RWPE2 (cell line): ENCODE data around the gene USP48.
A peak's percentile ranks its signal among the peaks of the same experiment; 100 is the strongest.

Experiments
- ATAC-seq: fragments of 200-7000 bp; cut with Tn5 transposase; 3 replicates; pipeline ENCODE4 v1.9.1; 2021; ENCODE audit warnings: low read depth
- DNase-seq: peaks from one replicate; pipeline ENCODE4 v3.0.0-alpha.2; 2020; ENCODE audit warnings: low spot score
- H3K27ac ChIP-seq: fragments of 450-650 bp; 2 replicates; pipeline ENCODE4 v1.5.1; 2017; ENCODE audit warnings: mild to moderate bottlenecking; ENCODE audit not compliant: poor library complexity, severe bottlenecking
- H3K27me3 ChIP-seq: fragments of 250-450 bp; sonication (Bioruptor Pico); 2 replicates; pipeline ENCODE4 v1.5.1; 2021; ENCODE audit warnings: mild to moderate bottlenecking, moderate library complexity; ENCODE audit not compliant: insufficient read depth, poor library complexity, severe bottlenecking
- H3K36me3 ChIP-seq: fragments of 250-450 bp; sonication (Bioruptor Pico); 2 replicates; pipeline ENCODE4 v1.5.1; 2020; ENCODE audit warnings: low read depth, mild to moderate bottlenecking, moderate library complexity
- H3K4me1 ChIP-seq: fragments of 250-450 bp; sonication (Bioruptor Pico); 2 replicates; pipeline ENCODE4 v1.5.1; 2021; ENCODE audit warnings: mild to moderate bottlenecking, moderate library complexity; ENCODE audit not compliant: insufficient read depth, poor library complexity, severe bottlenecking
- H3K4me3 ChIP-seq: fragments of 250-450 bp; sonication (Bioruptor Pico); 2 replicates; pipeline ENCODE4 v1.5.1; 2021; ENCODE audit warnings: mild to moderate bottlenecking, moderate library complexity; ENCODE audit not compliant: severe bottlenecking
- H3K9me3 ChIP-seq: fragments of 250-450 bp; sonication (Bioruptor Pico); 2 replicates; pipeline ENCODE4 v1.5.1; 2021; ENCODE audit warnings: mild to moderate bottlenecking, moderate library complexity; ENCODE audit not compliant: severe bottlenecking
- CTCF ChIP-seq: fragments of 450-650 bp; IDR thresholded peaks from one replicate; pipeline ENCODE4 v1.5.1; 2017; ENCODE audit warnings: mild to moderate bottlenecking, moderate library complexity; ENCODE audit not compliant: poor library complexity, severe bottlenecking

The USP48 gene

GRCh38 chr1:21782868-21783678, at the start of gene USP48:
Gene USP48 (minus strand): TSS chr1:21783149. CDS start chr1:21782957, 192 bp downstream.
- Histone ChIP-seq H3K9me3 (peaks cover 4% of the 10 kb centered on the region), H3K36me3 (peaks cover 4% of the 10 kb centered on the region), H3K4me1 (peaks cover 13% of the 10 kb centered on the region), H3K27me3 (no peaks in the 10 kb centered on the region), H3K27ac (peak within 1 kb of the TSS; percentile 93), H3K4me3 (peak within 1 kb of the TSS; percentile 76)
- peak; percentile 97 for DNase-seq
- peak; percentile 6 for TF ChIP-seq CTCF
- peak; percentile 77 for ATAC-seq

- Histone ChIP-seq H3K36me3 (peaks cover 58% of the 10 kb centered on the region), H3K27ac (no peak overlapping the region), H3K9me3 (no peaks in the 10 kb centered on the region), H3K4me3 (no peak overlapping the region), H3K27me3 (no peaks in the 10 kb centered on the region), H3K4me1 (no peaks in the 10 kb centered on the region)
- ATAC-seq (0 out of 3 replicates have a peak, but pooled peaks have one; percentile 13), DNase-seq (no peak)
- TF ChIP-seq CTCF: no peak
These were observed 48.6 kb upstream of the USP48 start for GRCh38 chr1:21831454-21831970.

GRCh38 chr1:21830792-21831453, 48.0 kb upstream of the USP48 start:
- Histone ChIP-seq H3K27ac (no peak overlapping the region), H3K27me3 (no peaks in the 10 kb centered on the region), H3K9me3 (no peaks in the 10 kb centered on the region), H3K4me3 (no peak overlapping the region), H3K36me3 (peaks cover 56% of the 10 kb centered on the region), H3K4me1 (no peaks in the 10 kb centered on the region)
- no peak for TF ChIP-seq CTCF
- no peak for DNase-seq
- no peak for ATAC-seq

GRCh38 chr1:21829294-21829693, 46.3 kb upstream of the USP48 start:
- no peak for TF ChIP-seq CTCF
- Histone ChIP-seq H3K27ac (no peak overlapping the region), H3K36me3 (peaks cover 43% of the 10 kb centered on the region), H3K4me1 (no peaks in the 10 kb centered on the region), H3K27me3 (no peaks in the 10 kb centered on the region), H3K9me3 (no peaks in the 10 kb centered on the region), H3K4me3 (no peak overlapping the region)
- ATAC-seq (no peak), DNase-seq (no peak)
